Fibroblast of mammary gland (primary cell): ENCODE results near the gene TSPAN14.

Experiments used
- DNase-seq: peaks from one replicate; pipeline ENCODE4 v3.0.0-alpha.2; 2010; ENCODE audit warnings: low read depth
- H3K4me3 ChIP-seq: 2 replicates; pipeline ENCODE4 v1.5.1; 2011; ENCODE audit warnings: low read depth, mild to moderate bottlenecking, low read length, moderate library complexity; ENCODE audit not compliant: control insufficient read depth
- TF ChIP-seq, protein P1 (sequence below): conservative IDR thresholded peaks from 2 replicates; pipeline ENCODE4 v1.5.1; 2011; ENCODE audit warnings: low read depth, low read length, inconsistent platforms; ENCODE audit not compliant: control insufficient read depth, insufficient read depth

Gene TSPAN14

DNA sequence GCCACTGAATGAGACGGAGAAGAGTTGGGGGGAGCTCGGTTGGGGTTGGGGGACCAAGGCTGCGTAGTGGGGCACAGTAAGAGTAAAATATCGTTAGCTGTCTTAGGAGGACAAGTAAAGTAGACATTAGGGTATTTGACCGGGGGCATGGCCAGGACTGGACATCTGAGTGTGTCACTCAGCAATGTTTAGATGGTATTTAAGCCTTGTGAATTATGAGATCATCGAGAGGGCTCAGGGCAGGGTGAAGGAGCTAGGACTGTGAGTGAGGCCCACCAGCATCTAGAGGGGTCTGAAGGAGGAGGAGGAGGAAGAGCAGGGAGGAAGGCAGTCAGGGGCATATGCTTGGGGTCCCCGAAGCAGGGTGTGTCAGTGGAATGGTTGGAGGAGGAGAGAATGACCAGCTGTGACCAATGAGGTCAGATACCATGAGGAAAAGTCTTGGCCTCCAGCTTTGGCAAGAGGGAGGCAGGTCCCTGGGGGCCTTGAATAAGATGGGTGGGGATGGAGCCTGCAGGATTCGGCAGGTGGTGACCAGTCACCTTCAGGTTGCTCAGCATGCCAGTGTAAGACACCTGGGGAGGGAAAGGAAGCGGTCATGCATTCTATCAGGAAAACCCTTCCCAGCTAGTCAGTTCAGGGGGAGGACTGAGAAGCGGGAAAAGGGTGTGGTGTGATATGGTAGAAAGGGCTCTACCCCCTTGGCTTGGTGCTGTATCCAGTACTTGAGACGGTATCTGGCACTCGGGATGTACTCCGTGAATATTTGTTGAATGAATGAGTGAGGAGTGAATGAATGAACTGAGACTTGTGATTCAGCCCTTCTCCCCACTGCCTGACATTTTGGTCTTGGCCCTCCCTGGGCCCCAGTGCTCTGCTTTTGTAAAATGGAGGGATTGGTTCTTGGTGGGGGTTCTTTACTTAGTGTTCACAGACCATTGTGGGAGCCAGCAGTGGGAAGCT is 48.8 kb downstream of the TSPAN14 start:
- H3K4me3 ChIP-seq, result no peak overlapping the region
- TF ChIP-seq, protein P1, sequence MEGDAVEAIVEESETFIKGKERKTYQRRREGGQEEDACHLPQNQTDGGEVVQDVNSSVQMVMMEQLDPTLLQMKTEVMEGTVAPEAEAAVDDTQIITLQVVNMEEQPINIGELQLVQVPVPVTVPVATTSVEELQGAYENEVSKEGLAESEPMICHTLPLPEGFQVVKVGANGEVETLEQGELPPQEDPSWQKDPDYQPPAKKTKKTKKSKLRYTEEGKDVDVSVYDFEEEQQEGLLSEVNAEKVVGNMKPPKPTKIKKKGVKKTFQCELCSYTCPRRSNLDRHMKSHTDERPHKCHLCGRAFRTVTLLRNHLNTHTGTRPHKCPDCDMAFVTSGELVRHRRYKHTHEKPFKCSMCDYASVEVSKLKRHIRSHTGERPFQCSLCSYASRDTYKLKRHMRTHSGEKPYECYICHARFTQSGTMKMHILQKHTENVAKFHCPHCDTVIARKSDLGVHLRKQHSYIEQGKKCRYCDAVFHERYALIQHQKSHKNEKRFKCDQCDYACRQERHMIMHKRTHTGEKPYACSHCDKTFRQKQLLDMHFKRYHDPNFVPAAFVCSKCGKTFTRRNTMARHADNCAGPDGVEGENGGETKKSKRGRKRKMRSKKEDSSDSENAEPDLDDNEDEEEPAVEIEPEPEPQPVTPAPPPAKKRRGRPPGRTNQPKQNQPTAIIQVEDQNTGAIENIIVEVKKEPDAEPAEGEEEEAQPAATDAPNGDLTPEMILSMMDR, result no peak
- no peak for DNase-seq

DNA sequence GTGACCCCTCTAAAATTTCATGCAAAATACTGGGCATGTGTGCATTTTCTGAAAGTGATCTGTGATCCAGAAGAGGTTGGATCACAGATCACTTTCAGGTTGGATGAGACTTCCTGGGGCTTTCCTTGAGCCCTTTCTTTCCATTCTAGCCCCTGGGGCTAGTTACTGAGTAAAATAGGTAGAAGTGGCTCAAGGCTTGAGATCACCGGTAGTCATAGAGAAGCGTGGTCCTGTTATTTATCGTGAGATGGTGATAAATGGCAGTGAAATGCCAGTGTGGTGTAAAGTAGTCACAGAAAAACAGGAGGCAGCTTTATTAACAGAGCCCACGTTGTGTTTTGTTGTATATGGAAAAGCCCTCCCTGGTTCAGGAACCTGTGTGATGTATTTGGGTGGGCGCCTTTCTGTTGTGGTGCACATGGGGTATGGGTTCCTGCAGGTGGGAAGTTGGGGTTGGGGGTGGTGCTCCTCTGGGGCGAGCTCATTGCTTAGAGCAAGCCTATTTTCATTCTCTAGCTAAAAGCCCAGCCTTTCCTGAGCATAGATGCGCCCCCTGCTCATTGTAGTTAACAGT is 49.6 kb downstream of the TSPAN14 start:
- no peak for DNase-seq
- H3K4me3 ChIP-seq, result no peak overlapping the region
- TF ChIP-seq, protein P1, result no peak

DNA sequence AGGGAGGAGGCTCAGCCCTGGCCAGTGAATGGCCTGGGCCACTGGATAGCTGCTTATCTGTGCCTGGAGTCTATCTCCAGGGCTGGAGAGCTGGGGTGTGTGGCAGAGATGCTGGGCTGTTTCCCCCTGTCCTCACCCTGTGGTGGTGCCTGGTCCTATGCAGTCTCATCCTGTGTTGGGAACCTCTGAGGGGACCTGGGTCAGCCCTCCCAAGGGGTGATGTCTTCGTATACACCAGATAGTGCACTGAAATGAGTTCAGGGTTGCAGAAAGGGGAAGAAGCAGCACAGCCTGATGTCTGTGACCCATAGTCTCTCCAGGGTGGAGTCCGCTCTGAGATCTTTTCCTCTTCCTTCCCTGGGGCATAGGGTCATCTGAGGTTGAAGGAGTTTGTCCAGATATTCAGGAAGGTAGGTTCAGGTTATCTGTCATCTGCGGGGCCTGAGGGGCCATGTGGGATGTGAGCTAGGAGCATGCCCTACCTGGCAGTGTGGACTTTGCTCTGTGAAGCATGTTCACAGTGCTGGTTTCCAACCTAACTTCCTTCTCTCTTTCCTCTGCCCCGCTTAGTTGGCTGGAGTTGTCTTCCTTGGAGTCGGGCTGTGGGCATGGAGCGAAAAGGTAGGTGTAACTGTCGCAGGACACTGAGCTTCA is 50.2 kb downstream of the TSPAN14 start:
- TF ChIP-seq, protein P1, result no peak
- no peak for DNase-seq
- no peak overlapping the region for H3K4me3 ChIP-seq

DNA sequence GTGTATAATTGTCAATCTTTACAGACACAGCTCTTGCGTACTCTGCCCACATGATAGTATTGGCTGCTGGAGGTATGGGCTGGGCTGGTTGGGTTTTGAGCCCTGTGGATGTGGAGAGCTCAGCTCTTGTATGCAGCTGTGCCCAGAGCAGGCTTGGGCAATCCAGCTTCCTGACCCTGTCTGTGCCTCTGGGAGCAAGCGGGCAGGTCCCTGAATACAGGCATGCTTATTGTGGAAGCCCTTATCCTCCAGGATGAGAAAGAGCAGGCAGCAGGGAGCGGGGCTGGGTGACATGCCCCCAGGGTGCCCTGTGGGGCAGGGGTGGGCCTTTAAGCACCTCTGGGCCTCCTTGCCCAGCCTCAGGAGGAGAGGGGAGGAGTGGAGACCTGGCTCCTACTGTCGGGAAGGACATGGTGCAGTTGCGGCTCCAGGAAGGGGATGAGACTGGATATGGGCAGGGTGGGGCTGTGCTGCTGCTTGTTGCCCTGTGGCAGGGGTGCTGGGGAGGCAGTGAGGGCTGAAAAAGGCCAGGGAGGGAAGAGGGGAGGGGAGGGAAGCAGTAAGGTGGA is 50.9 kb downstream of the TSPAN14 start:
- no peak for DNase-seq
- TF ChIP-seq, protein P1, result no peak
- no peak overlapping the region for H3K4me3 ChIP-seq

DNA sequence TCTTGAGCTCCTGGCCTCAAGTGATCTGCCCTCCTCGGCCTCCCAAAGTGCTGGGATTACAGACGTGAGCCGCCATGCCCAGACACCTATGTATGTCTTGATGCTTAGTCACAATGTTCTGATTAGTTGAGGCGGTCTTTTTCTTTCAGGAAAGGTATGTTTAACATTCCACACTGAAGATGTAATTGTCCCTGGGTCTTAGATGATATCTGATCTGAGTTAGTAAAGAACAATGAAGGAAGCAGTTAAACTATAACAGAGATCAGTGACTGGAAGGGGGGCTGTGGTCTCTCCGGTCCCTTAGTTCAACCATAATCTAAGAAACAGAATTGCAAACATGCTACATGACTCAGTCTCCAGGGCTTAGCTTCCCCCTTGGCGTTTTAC is 52.1 kb downstream of the TSPAN14 start:
- H3K4me3 ChIP-seq, result no peak overlapping the region
- DNase-seq, result no peak
- TF ChIP-seq, protein P1, result no peak

DNA sequence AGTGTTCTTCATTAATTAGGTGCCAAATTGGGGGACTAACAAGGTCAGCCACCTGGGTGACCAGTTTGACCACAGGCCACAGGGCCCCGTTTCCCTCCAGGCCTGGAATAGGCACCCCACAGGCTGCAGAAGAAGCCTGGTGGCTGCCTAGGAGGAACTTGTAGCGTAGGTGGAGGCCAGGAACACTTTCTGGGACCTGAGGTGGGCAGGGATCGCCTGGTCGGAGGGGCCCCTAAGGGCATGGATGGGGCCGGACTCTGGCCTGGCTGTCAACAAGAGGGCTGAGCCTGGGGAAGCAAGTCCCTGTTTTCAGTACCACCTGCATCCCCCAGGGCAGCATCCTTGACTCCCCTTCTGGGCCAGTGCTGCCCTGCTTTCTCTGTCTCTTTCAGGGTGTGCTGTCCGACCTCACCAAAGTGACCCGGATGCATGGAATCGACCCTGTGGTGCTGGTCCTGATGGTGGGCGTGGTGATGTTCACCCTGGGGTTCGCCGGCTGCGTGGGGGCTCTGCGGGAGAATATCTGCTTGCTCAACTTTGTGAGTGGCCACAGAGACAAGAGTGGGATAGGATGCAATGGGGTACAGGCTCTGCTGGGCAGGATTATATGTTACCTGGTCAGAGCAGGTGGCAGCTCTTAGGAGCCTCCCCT is 52.9 kb downstream of the TSPAN14 start:
- H3K4me3 ChIP-seq, result no peak overlapping the region
- TF ChIP-seq, protein P1, result no peak
- DNase-seq, result no peak
